Stimulated activated CD8-positive, alpha-beta memory T cell treated with anti-CD3 and anti-CD28 coated beads, Interleukin-12 subunit alpha, Interleukin-12 subunit beta, amount 100 ng/mL, for 24 hours (primary cell): ENCODE results near the gene DUOX1.
A peak's percentile ranks its signal among the peaks of the same experiment; 100 is the strongest.

Source experiments
- DNase-seq: peaks from one replicate; pipeline ENCODE4 v3.0.0-alpha.2; 2020; ENCODE audit errors: extremely low read depth

The DUOX1 gene

DNA sequence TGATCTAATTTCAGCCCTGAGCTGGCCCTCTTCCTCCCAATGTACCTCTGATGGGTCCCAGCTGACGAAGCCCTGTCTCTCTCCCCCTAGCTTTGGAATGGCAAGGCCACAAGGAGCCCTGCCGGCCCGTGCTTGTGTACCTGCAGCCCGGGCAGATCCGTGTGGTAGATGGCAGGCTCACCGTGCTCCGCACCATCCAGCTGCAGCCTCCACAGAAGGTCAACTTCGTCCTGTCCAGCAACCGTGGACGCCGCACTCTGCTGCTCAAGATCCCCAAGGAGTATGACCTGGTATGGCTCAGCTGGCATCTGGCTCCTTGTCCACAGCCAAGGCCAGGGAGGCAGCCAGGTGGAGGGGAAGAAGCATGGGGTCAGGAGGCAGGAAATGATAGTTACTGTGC is 14.2 kb downstream of the DUOX1 start:
- no peak for DNase-seq

DNA sequence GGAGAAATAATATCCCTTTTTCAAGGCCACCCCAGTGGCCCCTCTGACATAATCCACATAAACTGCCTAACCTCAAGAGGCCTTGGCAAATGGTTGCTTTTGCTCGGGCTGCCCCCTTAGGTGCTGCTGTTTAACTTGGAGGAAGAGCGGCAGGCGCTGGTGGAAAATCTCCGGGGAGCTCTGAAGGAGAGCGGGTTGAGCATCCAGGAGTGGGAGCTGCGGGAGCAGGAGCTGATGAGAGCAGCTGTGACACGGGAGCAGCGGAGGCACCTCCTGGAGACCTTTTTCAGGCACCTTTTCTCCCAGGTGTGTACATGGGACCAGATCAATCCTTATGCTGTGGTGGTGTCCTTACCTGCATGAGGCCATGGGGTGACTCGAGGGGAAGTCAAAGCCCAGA is 15.0 kb downstream of the DUOX1 start:
- DNase-seq = no peak

DNA sequence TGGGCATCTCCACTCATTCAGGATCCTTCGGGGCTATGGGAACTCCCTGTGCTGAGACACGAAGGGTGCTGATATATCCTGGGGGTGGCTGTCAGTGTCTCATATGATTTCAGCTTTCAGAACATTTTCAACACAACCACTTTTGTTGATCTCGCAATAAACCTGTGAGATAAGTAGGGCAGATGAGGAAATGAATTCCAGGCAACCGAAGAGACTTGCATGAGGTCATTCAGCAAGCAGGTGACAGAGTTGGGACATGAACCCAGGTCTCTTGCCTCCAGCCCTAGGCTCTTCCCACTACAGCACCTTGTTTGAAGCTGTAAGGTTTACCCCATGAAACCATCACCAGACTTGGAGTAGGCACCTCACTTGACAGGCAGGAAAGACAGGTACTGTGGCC is 16.6 kb downstream of the DUOX1 start:
- DNase-seq = no peak

DNA sequence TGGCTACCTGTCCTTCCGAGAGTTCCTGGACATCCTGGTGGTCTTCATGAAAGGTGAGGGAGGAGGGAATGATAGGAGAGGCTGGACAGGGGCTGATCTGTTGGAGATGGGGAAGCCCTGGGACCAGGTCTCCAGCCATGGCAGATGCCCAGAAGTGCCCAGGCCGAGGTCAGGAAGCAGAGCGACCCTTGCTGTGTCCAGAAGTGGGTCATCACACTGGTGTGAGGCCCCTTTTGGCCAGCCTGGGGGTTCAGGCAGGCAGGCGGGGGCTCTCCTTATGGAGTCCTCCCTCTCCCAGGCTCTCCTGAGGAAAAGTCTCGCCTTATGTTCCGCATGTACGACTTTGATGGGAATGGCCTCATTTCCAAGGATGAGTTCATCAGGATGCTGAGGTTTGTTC is 17.8 kb downstream of the DUOX1 start:
- no peak for DNase-seq

DNA sequence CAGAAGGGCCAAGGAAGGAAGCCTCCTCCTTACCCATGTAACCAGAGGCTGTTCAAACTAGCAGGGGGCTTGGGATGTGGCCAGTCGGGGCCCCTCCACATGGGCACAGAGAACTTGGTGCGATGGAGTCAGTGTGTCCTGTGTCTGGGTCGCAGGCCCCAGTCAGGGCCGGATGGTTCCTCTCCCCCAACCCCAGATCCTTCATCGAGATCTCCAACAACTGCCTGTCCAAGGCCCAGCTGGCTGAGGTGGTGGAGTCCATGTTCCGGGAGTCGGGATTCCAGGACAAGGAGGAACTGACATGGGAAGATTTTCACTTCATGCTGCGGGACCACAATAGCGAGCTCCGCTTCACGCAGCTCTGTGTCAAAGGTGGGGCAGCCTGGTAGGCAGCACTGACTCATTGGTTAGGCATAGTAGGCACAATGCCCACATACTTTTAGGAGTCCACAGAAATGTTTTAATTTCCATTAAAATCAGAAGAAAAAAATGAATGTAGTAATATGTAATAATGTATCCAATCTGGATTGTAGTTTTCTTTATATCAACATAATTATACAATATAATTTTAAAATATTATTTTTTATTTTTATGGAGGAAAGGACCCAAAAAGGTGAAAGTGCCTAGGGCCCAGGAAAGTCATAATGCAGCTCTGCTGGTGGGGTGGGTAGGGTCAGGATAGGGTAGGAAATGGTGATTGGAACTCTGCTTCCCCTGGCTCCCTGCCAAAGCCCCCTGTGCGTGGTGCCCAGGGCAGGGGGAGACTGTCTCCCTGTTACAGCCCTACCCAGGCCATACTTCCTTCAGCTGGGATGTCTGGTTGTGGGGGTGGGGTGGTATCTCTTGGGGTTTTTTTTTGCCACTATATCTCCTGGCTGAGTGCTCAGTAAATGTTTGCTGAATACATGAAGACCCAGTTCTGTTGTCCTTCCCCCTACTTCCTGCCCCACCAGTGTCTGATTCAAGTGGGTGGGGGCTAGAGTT is 18.6 kb downstream of the DUOX1 start:
- DNase-seq = no peak

DNA sequence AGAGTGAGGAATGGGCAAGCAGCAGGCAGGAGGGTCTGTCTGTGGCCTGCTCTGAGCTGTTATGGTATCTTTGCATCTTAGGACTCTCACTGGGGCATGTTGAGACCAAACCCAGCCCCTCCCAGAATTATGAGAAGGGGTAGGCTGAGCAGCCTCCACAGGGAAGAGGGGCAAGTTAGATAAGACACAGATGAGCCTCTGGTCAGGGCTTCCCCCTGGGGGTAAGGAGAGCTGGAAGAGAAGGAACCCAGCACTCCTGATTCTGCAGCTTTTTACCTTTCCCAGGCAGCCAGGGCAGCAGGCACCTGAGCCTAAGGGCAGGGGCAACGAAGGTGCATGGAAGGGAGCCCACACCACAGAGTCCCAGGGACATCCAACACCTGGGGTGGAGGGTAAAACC is 19.3 kb downstream of the DUOX1 start:
- DNase-seq = no peak

DNA sequence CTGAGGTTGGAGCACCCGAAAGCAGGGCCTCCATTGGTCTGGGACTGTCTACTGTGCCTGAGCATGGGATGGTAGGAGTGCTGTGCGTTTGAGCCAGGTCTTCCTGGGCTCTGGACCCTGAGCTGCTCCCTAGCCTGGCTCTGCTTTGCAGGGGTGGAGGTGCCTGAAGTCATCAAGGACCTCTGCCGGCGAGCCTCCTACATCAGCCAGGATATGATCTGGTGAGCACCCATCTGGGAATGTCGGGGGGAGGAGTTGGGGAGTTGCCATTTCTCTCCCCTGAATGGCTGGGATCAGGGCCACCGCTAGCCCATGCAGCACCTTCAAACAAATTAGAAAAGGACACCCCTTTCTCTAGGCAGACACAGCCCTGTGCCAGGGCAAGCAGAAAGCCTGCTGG is 20.7 kb downstream of the DUOX1 start:
- no peak for DNase-seq

DNA sequence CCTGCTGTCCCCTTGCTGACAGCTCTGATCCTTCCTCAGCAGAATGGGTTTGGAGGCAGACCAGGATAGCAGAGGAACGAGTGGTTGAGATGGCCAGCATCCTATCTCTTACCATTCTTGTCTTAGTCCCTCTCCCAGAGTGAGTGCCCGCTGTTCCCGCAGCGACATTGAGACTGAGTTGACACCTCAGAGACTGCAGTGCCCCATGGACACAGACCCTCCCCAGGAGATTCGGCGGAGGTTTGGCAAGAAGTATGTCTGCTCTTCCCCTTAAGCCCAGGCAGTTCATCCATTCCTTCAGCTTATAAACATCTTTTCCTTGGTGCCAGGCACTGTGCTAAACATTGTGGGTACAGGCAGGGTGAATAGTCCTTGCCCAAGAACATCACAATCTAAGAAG is 21.2 kb downstream of the DUOX1 start:
- no peak for DNase-seq

DNA sequence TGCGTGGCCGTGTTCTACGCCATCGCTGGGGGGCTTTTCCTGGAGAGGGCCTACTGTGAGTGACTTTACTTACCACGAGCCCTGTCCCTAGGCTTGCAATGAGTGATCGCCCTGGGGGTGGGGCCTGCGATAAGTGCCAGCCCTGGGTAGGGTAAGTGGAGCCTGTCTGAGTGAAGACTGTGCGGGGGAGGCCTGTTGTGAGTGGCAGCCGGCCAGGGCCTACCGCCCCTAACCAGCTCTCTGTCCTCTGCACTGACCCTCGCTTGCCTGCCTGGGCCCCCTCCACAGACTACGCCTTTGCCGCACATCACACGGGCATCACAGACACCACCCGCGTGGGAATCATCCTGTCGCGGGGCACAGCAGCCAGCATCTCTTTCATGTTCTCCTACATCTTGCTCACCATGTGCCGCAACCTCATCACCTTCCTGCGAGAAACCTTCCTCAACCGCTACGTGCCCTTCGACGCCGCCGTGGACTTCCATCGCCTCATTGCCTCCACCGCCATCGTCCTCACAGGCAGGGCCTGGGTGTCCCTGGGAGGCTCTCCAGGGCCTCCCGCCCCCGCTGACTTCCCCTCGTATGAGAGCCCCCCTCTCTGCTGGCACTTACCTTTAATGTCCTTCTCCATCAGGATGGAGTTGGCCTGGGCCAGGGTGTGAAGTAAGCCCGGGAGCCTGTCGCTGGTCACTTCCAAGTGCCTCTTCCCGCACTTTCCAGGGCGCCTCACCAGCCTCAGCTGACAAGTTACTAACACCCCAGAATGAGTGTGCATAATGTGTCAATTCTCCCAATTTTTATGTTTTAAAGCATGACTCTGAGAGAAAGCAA is 22.4 kb downstream of the DUOX1 start:
- no peak for DNase-seq

DNA sequence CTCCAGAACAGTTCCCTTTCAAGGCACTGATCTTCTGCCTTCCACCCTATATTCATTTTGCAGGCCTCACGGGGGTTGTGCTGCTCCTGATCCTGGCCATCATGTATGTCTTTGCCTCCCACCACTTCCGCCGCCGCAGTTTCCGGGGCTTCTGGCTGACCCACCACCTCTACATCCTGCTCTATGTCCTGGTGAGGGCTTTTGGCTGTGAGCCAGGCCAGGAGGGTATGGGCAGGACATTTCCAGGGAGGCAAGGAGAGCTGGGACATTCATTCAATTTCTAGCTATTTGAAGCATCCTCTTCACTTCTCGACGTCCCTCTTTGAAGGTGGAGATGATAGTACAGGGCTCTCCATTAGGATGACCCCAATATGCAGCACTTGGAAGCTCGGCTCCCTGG is 25.9 kb downstream of the DUOX1 start:
- no peak for DNase-seq

DNA sequence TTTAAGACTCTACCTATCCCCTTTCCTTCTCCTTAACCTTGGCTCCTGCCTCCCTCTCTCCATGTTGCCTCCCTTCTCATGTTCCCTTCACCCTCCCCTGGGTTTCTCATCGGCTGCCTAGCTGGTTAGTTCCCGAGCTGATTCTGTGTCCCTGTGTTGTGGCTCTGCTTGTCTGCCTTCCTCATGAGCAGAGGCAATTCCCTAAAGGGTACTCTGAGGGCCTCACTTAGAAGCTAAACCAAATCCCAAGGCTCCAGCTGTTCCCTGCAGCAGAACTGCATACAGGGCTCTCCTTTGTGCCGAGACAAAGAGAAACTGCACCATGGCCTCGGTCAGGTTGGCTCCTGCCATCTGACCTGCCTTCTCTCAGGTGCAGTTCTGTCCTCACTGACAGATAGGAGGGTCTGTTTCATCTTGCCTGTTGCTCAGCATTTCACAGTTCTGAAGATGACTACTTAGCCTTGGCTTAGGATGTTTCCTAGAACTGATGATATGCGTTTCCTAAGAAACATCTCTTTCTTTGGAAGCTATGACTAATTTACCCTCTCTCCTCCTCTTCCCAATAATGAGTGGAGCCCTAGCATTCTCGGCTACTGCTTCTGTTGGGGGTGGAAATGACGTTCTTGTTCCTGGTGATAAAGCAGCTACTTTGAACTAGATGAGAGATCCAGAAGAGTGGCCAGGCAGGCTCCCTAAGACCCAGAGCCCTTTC is 27.1 kb downstream of the DUOX1 start:
- DNase-seq = no peak

DNA sequence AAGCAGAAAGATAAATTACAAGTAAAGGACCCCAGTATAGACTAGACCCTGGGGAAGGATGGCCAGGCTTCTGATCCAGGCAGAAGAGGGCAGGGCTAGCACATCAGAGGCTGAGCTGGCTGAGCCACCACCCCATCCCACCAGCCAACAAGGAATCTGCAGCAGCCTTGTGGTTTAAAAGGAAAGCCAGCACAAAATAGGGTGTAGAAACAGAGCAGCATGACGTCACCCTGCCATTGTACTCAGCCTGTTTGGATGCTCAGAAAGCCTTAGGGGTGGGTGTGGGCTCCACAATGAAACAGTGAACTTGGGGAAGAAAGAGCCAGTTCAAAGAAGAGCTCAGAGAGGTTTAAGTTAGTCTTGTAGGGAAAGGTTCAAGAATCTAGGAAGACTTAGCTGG is 28.2 kb downstream of the DUOX1 start:
- DNase-seq = no peak

DNA sequence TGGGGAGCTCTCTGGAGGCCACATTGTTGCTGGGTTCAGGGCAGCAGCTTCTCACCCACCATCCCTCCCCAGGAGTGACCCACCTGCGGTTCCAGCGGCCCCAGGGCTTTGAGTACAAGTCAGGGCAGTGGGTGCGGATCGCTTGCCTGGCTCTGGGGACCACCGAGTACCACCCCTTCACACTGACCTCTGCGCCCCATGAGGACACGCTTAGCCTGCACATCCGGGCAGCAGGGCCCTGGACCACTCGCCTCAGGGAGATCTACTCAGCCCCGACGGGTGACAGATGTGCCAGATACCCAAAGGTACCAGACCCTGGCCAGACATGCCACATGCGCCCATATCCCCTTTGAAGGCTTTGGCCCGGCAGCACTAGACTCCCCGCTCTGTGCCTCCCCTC is 31.9 kb downstream of the DUOX1 start:
- no peak for DNase-seq

DNA sequence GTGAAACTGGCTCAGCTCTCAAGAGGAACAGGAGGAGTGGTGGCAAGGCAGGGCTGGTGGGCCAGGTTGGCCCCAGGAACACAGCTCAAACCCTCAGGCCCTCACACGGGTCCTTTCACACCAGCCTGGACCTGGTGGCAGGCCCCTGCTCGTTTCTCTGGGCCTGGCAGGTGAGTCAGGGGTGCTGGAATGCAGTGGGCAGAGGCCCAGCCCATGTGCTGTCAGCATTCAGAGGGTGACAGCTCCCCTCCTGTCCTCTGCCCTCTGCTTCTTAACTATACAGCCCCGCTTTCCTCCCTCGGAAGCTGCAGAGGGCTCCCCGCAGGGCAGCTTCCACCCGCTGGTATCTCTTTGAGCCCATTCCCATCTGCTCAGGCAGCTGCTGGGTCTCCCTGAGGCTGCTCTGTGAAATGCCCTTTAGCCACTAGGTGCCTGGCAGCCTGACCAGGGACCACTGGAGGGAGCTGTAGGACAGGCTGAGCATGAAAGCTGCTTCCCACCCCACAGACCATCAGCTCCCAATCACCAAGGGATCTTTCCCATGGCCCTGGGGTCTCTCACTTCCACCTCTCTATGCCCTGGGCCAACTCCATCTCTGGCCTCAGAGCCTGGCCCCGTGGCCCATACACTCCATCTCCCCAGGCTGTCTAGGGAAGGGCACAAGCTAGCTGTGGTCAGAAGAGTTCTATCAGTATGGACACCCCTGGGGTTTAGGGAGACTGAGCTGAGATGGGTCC is 33.1 kb downstream of the DUOX1 start:
- DNase-seq = no peak

DNA sequence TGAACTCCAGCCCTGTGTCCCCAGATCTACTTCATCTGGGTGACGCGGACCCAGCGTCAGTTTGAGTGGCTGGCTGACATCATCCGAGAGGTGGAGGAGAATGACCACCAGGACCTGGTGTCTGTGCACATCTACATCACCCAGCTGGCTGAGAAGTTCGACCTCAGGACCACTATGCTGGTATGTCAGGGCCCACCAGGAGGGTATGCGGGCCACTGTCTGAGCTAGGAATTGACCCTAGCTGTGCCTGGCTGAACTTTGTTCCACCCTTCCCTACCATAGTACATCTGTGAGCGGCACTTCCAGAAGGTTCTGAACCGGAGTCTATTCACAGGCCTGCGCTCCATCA is 33.7 kb downstream of the DUOX1 start:
- DNase-seq = no peak

DNA sequence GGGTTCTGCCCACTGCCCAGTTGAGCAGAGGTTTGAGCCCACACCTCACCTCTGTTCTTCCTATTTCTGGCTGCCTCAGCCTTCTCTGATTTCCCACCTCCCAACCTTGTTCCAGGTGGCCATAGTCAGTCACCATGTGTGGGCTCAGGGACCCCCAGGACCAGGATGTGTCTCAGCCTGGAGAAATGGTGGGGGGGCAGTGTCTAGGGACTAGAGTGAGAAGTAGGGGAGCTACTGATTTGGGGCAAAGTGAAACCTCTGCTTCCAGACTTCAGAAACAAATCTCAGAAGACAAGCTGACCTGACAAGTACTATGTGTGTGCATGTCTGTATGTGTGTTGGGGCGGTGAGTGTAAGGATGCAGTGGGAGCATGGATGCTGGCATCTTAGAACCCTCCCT is 35.1 kb downstream of the DUOX1 start:
- DNase-seq = no peak

DNA sequence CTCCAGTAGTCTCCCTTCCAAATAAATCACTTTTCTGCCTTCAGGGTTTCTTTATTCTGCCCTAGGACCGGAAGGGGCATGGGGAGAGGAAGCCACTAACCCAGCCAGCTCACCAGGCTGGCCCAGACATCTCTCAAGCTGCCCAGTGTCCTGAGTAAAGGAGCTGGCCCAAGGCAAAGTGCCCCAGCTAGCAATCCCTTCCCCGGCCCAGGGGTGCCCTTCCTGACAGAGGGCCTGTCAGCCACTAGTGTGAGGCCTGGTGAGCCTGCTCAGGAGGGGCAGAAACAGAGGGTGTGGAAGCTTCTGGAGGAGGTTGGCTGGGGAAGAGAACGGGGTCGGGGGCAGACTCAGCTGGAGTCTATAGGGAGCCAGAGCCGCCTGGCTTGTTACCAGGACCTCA is 35.7 kb downstream of the DUOX1 start:
- no peak for DNase-seq

DNA sequence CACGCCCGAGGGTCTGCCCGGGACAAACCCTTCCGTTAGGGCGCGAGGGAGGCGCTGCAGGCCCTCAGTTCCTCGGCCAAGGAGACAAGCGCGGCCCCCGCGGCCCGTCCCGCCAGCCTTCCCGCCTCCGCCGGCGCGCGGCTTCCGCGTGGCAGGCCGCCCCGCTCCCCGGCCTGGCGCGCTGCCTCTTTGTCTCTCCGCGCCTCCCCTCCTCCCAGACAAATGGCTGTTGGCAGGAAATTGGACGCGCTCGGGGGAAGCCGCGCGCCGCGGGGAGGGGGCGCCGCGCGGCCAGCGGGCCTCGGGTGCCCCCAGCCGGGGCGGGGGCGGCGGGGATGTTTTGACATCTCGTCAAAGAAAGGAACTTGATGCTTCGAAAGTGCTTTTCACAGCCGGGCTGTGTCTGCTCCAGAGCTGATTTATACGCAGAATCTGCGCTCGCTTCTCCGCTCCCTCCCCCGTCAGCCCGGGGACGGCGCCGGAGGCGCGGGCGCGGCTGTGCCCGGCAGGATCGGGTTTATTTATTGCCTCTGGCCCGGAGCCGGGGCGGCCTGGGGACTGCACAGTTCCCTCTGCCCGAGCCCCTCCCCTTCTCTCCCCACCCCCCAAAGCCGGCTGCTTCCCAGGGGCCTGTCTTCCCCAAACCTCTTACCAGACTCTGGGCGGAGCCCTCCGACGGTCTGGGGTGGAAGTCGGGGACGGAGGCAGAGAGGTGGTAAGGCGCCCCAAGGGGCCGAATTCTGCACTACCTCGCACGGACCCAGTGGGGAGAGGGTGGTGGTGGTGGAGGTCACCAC is 37.2 kb downstream of the DUOX1 start:
- DNase-seq = peak; percentile 72

DNA sequence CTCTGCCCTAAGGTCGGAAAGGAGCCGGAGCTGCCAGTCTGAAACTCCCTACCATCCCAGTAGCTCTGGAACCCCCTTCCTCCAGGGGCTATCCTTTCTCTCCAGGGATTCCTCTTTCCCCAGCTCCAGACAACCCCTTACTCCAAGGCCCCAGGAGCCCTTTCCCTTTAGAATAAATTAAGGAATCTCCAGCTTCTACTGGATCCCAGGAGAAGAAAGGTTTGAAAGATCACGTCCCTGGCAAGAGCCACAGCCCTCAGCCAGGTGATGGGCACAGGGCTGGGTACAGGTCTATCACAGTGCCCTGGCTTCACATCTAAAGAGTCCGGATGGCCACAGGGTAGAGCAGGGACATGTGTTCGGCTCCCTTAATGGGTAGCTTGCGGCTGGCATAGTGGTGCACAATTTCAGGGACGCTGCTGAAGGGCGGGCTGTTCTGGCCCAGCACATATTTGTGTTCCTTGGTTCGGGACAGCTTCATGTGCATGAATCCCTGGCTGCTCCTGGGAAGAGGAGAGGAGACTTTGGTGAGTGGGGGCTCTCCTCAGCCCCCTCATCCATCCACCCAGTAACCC is 37.9 kb downstream of the DUOX1 start:
- DNase-seq = no peak

DNA sequence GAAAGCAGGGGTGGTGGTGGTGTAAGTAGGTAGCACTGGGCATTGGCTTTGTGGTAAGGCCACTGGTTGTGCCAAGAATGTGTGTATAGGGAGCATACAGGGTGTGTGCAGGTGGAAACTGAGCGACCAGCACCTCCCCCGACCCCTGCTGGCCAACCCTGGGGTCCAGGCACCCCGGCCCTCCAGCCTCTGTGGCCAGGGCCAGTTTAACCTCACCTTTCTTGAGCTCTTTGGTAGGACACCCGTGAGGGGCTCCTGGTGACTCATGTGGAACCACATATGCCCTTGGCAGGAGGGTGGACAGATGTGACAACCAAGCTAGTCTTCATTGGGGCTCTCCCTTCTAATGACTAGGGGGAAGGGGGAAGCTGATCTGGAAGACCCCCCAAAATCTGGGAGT is 38.5 kb downstream of the DUOX1 start:
- no peak for DNase-seq
